Activated naive CD8-positive, alpha-beta T cell (primary cell): ENCODE data around the gene SND1.

ENCODE experiments used
- H3K27ac Mint-ChIP-seq: one replicate; pipeline ENCODE4 v1.8.0; 2021; ENCODE audit warnings: mixed read lengths
- H3K27me3 Mint-ChIP-seq: one replicate; pipeline ENCODE4 v1.8.0; 2021; ENCODE audit warnings: mixed read lengths
- H3K36me3 Mint-ChIP-seq: one replicate; pipeline ENCODE4 v1.8.0; 2021; ENCODE audit warnings: mixed read lengths
- H3K4me1 Mint-ChIP-seq: one replicate; pipeline ENCODE4 v1.8.0; 2021; ENCODE audit warnings: low read depth, mixed read lengths
- H3K4me3 Mint-ChIP-seq: one replicate; pipeline ENCODE4 v1.8.0; 2021; ENCODE audit warnings: mild to moderate bottlenecking, mixed read lengths
- H3K9me3 Mint-ChIP-seq: one replicate; pipeline ENCODE4 v1.8.0; 2021; ENCODE audit warnings: low read depth, mixed read lengths

Gene SND1

DNA sequence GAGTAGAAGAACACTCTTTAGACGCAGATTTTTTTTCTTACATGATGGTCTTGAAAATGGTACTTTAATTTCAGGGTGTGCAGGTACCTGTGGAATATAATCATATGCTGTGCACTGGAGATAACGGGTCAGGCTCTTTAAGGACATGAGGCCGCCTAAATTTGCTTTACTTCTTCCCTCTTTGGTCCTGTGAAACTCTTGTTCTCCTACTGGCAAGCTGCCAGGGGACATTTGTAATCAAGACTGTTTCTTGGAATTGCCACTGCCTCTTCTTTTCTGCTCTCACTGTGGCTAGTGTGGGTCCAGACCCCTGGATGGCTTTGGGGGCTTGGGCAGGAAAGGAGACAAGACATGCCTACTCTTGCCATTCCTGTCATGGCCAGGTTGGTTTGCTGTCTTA is 146.0 kb downstream of the SND1 start:
- Mint-ChIP-seq H3K9me3 (no peaks in the 10 kb centered on the region), H3K36me3 (peaks cover 5% of the 10 kb centered on the region), H3K27me3 (no peaks in the 10 kb centered on the region), H3K4me3 (no peak overlapping the region), H3K27ac (no peak overlapping the region), H3K4me1 (peaks cover 16% of the 10 kb centered on the region)

DNA sequence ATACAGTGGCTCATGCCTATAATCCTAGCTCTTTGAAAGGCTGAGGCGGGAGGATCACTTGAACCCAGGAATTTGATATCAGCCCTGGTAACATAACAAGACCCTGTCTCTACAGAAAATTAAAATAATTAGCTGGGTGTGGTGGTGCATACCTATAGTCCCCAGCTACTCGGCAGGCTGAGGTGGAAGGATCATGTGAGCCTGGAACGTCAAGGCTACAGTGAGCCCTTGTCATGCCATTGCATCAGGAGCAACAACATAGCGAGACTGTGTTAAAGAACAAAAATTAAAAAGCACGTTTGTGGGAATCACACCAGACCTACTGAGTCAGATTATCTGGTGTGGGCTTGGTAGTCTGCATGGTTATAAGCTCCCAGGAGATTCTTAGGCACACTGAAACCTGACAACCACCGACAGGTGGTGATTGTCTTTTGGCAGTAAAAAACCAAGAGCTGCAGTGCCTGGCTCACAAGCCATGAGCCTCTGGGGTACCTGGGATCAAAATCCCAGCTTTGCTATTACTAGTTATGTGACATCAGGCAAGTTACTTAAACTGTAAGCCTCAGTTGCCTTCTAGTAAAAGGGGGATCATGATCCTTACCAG is 146.9 kb downstream of the SND1 start:
- peaks cover 5% of the 10 kb centered on the region for H3K36me3 Mint-ChIP-seq
- peaks cover 12% of the 10 kb centered on the region for H3K4me1 Mint-ChIP-seq

DNA sequence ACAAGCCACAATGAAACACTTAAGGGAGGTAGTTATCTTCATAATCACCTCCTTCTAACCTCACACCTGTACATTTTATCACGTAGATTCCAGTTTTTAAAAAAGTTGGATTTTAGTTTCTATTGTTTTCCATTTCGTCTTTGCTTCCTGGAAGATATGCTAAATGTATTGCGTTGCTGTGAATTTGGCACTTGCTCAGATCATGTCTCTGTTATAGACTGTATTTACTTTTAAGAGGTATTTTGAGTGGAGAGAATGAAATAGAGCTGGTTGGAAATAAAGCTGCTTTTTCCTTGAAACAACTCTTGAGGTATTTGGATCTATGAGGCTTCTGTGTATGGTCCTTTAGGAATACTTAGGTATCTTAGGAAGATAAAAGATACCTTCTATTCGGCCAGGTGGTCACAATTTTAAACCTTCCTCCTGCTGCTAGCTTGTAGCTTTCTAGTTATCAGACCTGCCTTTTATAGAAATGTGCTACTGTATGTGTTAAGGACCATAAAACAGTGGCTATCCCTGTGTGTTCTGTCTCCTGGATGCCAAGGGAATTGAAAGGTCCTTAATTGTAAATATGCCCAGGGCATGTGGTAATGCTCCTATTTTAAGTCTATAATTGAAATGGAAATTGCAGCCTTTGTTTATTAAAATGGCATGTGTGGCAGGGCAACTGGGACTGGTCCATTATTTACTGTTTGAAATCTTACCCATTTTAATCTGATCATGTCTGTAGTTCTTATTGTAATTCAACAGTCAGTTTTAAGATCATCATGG is 147.7 kb downstream of the SND1 start:
- Mint-ChIP-seq H3K4me3 (no peak overlapping the region), H3K27me3 (no peaks in the 10 kb centered on the region), H3K9me3 (no peaks in the 10 kb centered on the region), H3K27ac (no peak overlapping the region), H3K4me1 (peaks cover 14% of the 10 kb centered on the region), H3K36me3 (peaks cover 10% of the 10 kb centered on the region)

More for the DNA sequence above, 146.9 kb downstream of the SND1 start:
- no peak overlapping the region for H3K27ac Mint-ChIP-seq
- H3K27me3 Mint-ChIP-seq: no peaks in the 10 kb centered on the region
- H3K9me3 Mint-ChIP-seq: no peaks in the 10 kb centered on the region
- H3K4me3 Mint-ChIP-seq: no peak overlapping the region

DNA sequence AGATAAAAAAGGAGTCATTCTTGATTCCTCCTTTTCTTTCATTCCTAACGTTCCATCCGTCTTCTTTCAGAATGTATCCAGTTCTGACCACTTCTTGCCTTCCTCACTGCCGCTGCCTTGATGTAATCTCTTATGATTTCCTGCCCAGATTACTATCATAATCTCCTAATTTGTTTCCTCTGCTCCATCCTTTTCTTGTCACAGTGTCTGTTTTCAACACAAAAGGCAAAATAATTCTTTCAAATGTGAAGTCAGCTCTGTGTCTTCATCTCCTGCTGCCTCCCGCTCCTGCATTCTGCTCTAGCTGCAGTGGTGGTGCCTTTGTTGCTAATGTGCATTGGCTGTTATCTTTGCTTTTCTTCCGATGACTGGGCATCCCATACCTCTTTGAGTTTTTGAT is 150.9 kb downstream of the SND1 start:
- H3K9me3 Mint-ChIP-seq: no peaks in the 10 kb centered on the region

DNA sequence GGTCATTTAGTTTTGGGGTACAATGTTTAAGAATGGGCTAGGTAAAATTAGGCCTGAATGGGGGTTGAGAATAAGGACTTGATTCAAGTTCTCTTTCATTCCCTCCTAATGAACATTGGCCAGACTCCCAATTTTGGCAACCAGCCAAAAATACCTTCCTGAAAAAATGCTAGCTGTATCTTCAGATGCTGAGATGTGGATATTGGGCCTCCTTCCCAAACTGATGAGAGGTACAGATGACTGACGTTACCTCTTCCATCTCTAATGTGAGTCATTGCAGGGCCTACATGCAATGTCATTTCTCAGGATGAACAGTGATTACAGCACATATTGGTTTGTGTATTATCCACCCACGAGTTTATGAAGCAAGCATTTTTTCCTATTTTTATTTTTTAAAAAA is 151.6 kb downstream of the SND1 start:
- Mint-ChIP-seq H3K9me3 (no peaks in the 10 kb centered on the region), H3K36me3 (peaks cover 13% of the 10 kb centered on the region)

More for the DNA sequence above, 150.9 kb downstream of the SND1 start:
- H3K4me3 Mint-ChIP-seq: no peak overlapping the region
- H3K27me3 Mint-ChIP-seq: no peaks in the 10 kb centered on the region
- peaks cover 11% of the 10 kb centered on the region for H3K4me1 Mint-ChIP-seq
- no peak overlapping the region for H3K27ac Mint-ChIP-seq
- peaks cover 12% of the 10 kb centered on the region for H3K36me3 Mint-ChIP-seq

DNA sequence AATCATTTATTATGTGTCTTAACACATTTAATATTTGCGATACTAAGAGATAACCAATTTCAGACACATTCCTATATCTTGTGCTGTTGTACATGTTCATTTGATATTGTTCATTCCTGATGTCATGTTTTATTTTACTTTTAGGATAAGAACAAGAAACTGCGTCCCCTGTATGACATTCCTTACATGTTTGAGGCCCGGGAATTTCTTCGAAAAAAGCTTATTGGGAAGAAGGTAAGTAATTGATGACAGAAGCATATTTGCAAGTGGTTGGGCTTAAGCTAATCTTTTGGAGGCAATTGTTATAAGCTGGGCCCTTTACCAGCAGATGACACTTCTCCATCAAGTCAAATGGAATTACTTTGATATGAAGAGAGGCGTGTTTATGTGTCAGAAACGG is 155.3 kb downstream of the SND1 start:
- Mint-ChIP-seq H3K9me3 (no peaks in the 10 kb centered on the region), H3K36me3 (peaks cover 26% of the 10 kb centered on the region), H3K4me3 (no peak overlapping the region), H3K4me1 (peaks cover 30% of the 10 kb centered on the region), H3K27me3 (no peaks in the 10 kb centered on the region), H3K27ac (no peak overlapping the region)

More for the DNA sequence above, 151.6 kb downstream of the SND1 start:
- Mint-ChIP-seq H3K27me3 (no peaks in the 10 kb centered on the region), H3K4me1 (peaks cover 8% of the 10 kb centered on the region), H3K27ac (no peak overlapping the region), H3K4me3 (no peak overlapping the region)

DNA sequence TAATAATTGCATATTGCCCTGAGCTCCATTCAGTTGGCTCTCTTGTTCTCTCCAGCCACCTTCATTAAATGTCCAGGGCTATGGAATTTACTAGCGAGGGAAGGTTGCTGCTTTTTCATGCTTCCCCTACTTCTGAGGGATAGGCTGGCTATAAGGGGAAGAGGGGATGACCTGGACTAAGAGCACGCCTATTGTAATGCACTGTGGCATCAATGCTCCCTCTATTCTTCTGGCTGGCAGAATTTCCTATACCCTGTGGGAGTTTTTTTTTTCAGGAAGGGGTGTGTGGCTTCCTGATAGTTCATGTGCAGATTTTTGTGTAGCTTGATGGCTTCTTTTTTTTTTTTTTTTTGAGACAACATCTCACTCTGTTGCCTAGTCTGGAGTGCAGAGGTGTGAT is 155.8 kb downstream of the SND1 start:
- H3K4me1 Mint-ChIP-seq: peaks cover 31% of the 10 kb centered on the region
- H3K9me3 Mint-ChIP-seq: no peaks in the 10 kb centered on the region
- H3K4me3 Mint-ChIP-seq: no peak overlapping the region

DNA sequence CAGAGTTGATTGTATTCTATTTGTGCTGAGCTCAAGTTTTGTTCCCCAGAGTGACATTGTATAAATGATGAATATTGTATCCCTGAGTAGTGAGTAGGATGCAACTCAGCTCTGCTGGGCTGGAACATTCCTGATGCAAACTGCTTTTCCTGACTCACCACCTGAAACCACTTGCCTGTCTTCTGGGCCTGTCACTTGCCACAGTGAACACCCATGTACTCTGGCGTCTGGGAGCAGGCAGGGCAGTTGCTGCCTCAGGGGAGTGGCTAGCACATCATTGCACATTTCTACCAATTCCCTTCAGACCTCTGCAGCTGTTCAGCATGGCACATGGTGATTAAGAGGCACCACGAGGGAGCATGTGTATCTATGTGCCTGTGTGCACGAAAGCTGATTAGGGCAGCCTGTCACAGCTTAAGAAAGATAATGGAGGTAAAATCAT is 157.3 kb downstream of the SND1 start:
- H3K36me3 Mint-ChIP-seq: peaks cover 32% of the 10 kb centered on the region

More for the DNA sequence above, 155.8 kb downstream of the SND1 start:
- Mint-ChIP-seq H3K27me3 (no peaks in the 10 kb centered on the region), H3K27ac (no peak overlapping the region), H3K36me3 (peaks cover 28% of the 10 kb centered on the region)

DNA sequence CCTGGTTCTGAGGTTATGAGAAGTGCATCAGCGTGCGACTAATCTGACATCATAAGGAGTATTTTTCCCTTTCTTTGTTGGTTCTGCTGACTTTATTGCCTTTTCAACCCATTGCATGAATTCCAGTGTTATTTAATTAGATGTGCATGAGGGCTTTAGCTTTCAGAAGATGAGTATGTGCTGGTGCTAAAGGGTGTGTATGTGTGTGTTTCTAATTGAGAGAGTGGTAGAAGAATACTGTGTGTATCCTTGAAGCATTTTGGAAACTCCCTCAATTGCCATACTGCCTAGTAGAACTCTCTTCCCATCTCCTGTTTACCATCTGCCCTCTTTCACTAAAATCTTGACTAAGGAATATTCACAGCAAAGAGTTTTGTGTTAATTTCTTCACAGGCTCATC is 158.1 kb downstream of the SND1 start:
- Mint-ChIP-seq H3K36me3 (peaks cover 31% of the 10 kb centered on the region), H3K4me1 (peaks cover 36% of the 10 kb centered on the region), H3K27me3 (no peaks in the 10 kb centered on the region), H3K9me3 (no peaks in the 10 kb centered on the region), H3K27ac (no peak overlapping the region), H3K4me3 (no peak overlapping the region)

More for the DNA sequence above, 157.3 kb downstream of the SND1 start:
- Mint-ChIP-seq H3K4me3 (no peak overlapping the region), H3K4me1 (peaks cover 34% of the 10 kb centered on the region), H3K9me3 (no peaks in the 10 kb centered on the region), H3K27ac (no peak overlapping the region), H3K27me3 (no peaks in the 10 kb centered on the region)

DNA sequence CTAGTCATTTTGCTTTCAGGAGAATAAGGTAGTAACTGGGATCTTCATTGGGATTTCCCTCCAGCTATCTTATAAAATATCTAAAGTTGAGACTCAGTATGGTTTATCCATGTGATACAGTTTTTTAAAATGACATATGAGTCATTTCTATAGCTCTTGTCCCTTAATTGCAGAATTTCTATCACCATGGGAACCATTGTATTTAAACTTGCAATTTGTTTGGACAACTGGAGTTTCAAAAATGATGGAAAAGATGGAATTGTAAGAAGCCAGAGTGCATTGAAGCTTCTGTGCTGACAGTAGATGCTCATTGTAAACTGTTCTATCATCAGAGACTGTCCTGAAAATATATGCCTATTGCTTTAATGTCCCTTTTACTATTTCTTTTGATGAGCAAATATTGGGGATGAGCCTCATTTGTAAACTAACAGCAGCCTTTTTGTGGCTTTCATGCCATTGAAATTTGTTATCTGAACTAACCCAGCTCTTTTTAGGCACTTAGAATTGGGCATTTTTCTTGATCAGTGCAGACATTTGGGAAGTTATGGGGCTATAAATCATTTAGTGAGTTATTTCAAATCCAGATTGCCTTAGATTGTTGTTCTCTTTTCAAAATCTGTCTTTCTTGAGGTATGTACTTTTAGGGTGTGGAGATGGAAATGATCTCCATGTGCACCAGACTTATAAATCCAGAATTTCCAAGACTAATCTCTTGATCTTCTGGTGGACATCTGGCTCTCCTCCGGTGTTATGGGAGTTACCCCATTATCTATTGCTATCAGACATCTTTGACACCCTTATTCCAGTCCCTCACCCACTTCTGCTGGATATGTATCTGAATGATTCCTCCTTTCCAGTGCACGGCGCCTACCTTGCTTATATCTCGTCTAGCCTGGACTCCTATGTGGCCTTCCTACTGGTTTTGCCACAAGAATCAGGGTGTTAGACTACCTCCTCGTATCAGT is 159.0 kb downstream of the SND1 start:
- Mint-ChIP-seq H3K9me3 (no peaks in the 10 kb centered on the region), H3K27ac (no peak overlapping the region), H3K36me3 (peaks cover 31% of the 10 kb centered on the region), H3K4me3 (no peak overlapping the region), H3K27me3 (no peaks in the 10 kb centered on the region), H3K4me1 (peaks cover 39% of the 10 kb centered on the region)

DNA sequence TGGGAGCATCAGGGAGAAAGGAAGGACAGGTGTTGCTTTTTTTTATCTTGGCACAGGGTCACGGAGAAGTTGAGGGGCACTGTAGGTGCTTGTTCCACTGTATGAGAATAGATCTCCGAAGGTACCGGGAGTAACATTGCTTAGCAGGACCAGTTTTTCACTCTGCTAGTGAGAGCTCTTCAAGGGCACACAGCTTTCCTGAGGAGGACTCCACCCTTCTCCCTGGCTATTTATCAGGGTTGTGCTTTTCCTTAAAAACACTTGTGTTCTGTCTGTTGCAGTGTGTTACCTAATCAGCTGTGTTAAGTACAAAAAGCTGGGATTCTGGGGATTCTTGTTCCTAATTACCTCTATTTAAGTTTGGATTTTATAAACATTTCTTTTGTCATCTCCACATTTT is 160.5 kb downstream of the SND1 start:
- Mint-ChIP-seq H3K9me3 (no peaks in the 10 kb centered on the region), H3K27ac (no peak overlapping the region), H3K4me3 (no peak overlapping the region), H3K27me3 (no peaks in the 10 kb centered on the region), H3K4me1 (peaks cover 42% of the 10 kb centered on the region), H3K36me3 (peaks cover 25% of the 10 kb centered on the region)

DNA sequence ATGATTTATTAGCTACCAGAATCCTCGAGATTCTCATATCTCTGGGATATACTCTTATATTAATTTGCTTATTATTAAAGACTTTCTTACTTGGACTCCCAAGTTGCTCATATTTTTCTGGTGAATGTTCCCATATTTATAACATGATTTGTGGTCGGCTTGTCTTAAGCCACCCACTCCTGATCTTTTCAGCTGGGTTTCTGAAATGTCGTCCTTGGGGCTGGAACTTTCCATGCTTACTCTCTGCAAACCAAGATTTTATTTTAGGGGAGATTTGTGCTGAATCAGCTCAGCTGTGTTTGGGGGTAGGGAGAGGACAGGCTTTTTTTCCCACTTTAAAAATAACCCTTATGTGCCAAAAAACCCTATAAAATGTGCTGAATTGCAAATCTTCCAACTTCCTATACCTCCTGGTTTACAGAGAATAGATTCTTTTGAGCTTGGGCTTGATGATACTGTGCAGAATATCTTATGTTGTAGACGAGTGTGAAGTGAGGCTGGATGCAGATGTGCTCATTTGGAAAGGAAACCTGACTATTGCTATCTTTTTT is 162.1 kb downstream of the SND1 start:
- Mint-ChIP-seq H3K36me3 (peaks cover 20% of the 10 kb centered on the region), H3K27me3 (no peaks in the 10 kb centered on the region), H3K4me3 (no peak overlapping the region), H3K9me3 (no peaks in the 10 kb centered on the region), H3K27ac (no peak overlapping the region), H3K4me1 (peaks cover 47% of the 10 kb centered on the region)

DNA sequence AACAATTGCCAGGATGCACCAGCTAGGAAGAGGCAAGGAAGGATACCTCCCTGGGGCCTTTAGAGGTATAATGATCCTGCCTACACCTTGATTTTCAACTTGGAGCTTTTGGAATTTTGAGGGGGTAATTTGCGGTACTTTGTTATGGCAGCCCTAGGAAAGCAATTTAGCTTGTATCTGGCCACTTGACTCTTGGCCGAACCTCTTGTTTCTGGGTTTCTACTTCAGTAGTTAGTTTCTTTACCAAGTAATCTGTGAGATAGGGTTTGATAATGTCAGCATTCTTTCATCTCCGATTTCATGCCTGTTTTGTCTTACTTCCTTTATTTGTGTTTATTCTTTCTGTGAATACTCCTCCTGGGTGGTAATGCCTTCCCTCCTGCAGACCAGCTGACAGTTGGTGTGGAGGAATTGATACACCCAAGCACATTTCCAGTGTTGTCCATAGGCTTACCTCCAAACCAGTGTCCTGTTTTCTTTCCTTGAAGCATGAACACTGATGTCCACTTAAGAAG is 163.7 kb downstream of the SND1 start:
- peaks cover 50% of the 10 kb centered on the region for H3K4me1 Mint-ChIP-seq

DNA sequence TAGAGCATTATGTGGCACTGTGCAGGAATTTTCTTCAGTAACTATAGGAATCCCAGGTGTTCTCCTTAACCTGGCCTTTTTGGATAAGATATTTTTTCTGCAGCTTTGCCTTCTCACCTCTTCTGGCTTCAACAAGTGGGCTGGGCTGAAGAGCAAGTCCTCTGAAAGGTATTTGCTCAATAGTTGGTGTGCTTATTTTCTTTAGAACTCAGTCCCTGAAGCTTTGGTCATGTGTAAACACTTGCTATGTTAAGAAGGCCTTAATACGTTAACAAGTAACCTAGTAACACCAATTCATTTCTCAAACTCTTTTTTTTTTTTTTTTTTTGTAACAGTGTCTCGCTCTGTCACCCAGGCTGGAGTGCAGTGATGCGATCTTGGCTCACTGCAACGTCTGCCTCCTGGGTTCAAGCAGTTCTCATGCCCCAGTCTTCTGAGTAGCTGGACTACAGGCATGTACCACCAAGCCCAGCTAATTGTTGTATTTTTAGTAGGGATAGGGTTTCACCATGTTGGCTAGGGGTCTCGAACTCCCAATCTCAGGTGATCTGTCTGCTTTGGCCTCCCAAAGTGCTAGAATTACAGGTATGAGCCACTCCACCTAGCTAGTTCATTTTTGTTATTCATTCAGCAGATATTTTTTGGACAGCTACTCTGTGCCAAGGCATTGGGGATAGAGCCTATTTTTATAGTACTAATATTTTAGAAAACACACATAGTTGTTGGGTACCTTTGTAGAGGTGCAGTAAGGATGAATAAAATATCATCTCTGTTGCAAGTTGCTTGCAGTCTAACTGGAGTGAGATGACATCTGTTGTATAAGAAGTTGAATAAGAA is 164.6 kb downstream of the SND1 start:
- Mint-ChIP-seq H3K4me3 (no peak overlapping the region), H3K27ac (no peak overlapping the region), H3K27me3 (no peaks in the 10 kb centered on the region), H3K4me1 (peaks cover 54% of the 10 kb centered on the region), H3K9me3 (no peaks in the 10 kb centered on the region), H3K36me3 (peaks cover 15% of the 10 kb centered on the region)

More for the DNA sequence above, 163.7 kb downstream of the SND1 start:
- peaks cover 15% of the 10 kb centered on the region for H3K36me3 Mint-ChIP-seq
- H3K9me3 Mint-ChIP-seq: no peaks in the 10 kb centered on the region
- no peak overlapping the region for H3K4me3 Mint-ChIP-seq
- H3K27me3 Mint-ChIP-seq: no peaks in the 10 kb centered on the region
- no peak overlapping the region for H3K27ac Mint-ChIP-seq
